Activated CD8-positive, alpha-beta T cell treated with anti-CD3 and anti-CD28 coated beads, Interleukin-2, amount 10 ng/mL, durations not matched to agents 7 days and 5 days (primary cell): ENCODE data around the gene SLAIN2. TPM values are rescaled to one million over a fixed set of nuclear protein-coding genes. Genes with fewer than 3 reads are reported as not detected.

Experiments used
- ATAC-seq: fragments of 150-1000 bp; cut with Tn5 transposase; one replicate; pipeline ENCODE4 v1.10.0; 2021; ENCODE audit warnings: moderate library complexity
- CTCF ChIA-PET: fragments of 350-600 bp; sonication (Branson Sonifier 250); formaldehyde crosslinking; loops from one replicate; lab custom pipeline; 2021; ENCODE audit warnings: antibody characterized with exemption; lab: Charles Lee
- POLR2A ChIA-PET: fragments of 350-600 bp; sonication (Branson Sonifier 250); formaldehyde crosslinking; loops from one replicate; lab custom pipeline; 2021; ENCODE audit warnings: antibody characterized with exemption; lab: Charles Lee
- DNase-seq: peaks from one replicate; pipeline ENCODE4 v3.0.0-alpha.2; 2020
- H3K27ac Mint-ChIP-seq: one replicate; pipeline ENCODE4 v1.8.0; 2021; ENCODE audit warnings: mild to moderate bottlenecking, mixed read lengths
- H3K27me3 Mint-ChIP-seq: one replicate; pipeline ENCODE4 v1.8.0; 2021; ENCODE audit warnings: low read depth, mixed read lengths
- H3K36me3 Mint-ChIP-seq: one replicate; pipeline ENCODE4 v1.8.0; 2021; ENCODE audit warnings: low read depth, mixed read lengths
- H3K4me1 Mint-ChIP-seq: one replicate; pipeline ENCODE4 v1.8.0; 2021; ENCODE audit warnings: low read depth, mixed read lengths
- H3K4me3 Mint-ChIP-seq: one replicate; pipeline ENCODE4 v1.8.0; 2021; ENCODE audit warnings: mild to moderate bottlenecking, mixed read lengths
- H3K9me3 Mint-ChIP-seq: one replicate; pipeline ENCODE4 v1.8.0; 2022; ENCODE audit warnings: mixed read lengths; ENCODE audit not compliant: insufficient read depth
- total RNA-seq, 2 experiments: library from RNA; stranded (reverse); gene quantifications; one replicate each; pipeline ENCODE4 v1.2.3, GENCODE V29; 2021

SLAIN2 gene
- total RNA-seq, 2 experiments from 2014 or later: 61.3 to 61.6 TPM

- Mint-ChIP-seq H3K4me1 (peaks cover 8% of the 10 kb centered on the region), H3K27me3 (no peaks in the 10 kb centered on the region), H3K27ac (no peak overlapping the region), H3K9me3 (no peaks in the 10 kb centered on the region), H3K36me3 (peaks cover 12% of the 10 kb centered on the region), H3K4me3 (no peak overlapping the region)
- ATAC-seq (no peak), DNase-seq (no peak)
- ChIA-PET POLR2A (no interaction called here), CTCF (interaction anchor here (0.7 kb wide), 1 partner anchor 27 kb away, joined by 3 read pairs; no protein-coding TSS in a partner anchor)
Observed at GRCh38 chr4:48370260-48371134, 29.2 kb downstream of the SLAIN2 start.

GRCh38 chr4:48372272-48372671, 30.9 kb downstream of the SLAIN2 start:
- ATAC-seq: no peak
- H3K4me3 Mint-ChIP-seq: no peak overlapping the region
- no peaks in the 10 kb centered on the region for H3K9me3 Mint-ChIP-seq
- ChIA-PET POLR2A (no interaction called here), CTCF (interaction anchor here (1.5 kb wide), 1 partner anchor 29 kb away, joined by 3 read pairs; no protein-coding TSS in a partner anchor)
- no peak overlapping the region for H3K27ac Mint-ChIP-seq
- H3K27me3 Mint-ChIP-seq: no peaks in the 10 kb centered on the region
- H3K36me3 Mint-ChIP-seq: peaks cover 11% of the 10 kb centered on the region
- DNase-seq: no peak
- peaks cover 10% of the 10 kb centered on the region for H3K4me1 Mint-ChIP-seq

- DNase-seq (no peak), ATAC-seq (no peak)
- Mint-ChIP-seq H3K36me3 (peaks cover 12% of the 10 kb centered on the region), H3K27ac (no peak overlapping the region), H3K4me3 (no peak overlapping the region), H3K27me3 (no peaks in the 10 kb centered on the region), H3K9me3 (no peaks in the 10 kb centered on the region), H3K4me1 (peaks cover 3% of the 10 kb centered on the region)
- POLR2A ChIA-PET: no interaction called here
- CTCF ChIA-PET: interaction anchor here (1.0 to 1.3 kb wide), 2 partner anchors 58 to 335 kb away, joined by 3 read pairs; no protein-coding TSS in a partner anchor
Observed at GRCh38 chr4:48375651-48376304, 34.4 kb downstream of the SLAIN2 start.

- Mint-ChIP-seq H3K9me3 (no peaks in the 10 kb centered on the region), H3K4me1 (peaks cover 2% of the 10 kb centered on the region), H3K36me3 (peaks cover 17% of the 10 kb centered on the region), H3K27me3 (no peaks in the 10 kb centered on the region), H3K4me3 (no peak overlapping the region), H3K27ac (no peak overlapping the region)
- DNase-seq (no peak), ATAC-seq (no peak)
- CTCF ChIA-PET: no interaction called here
- POLR2A ChIA-PET: no interaction called here
Observed at GRCh38 chr4:48379587-48380180, 38.4 kb downstream of the SLAIN2 start.

- Mint-ChIP-seq H3K4me3 (no peak overlapping the region), H3K9me3 (no peaks in the 10 kb centered on the region), H3K27ac (no peak overlapping the region), H3K36me3 (peaks cover 20% of the 10 kb centered on the region), H3K27me3 (no peaks in the 10 kb centered on the region), H3K4me1 (peaks cover 2% of the 10 kb centered on the region)
- ATAC-seq (no peak), DNase-seq (no peak)
- POLR2A ChIA-PET: no interaction called here
- CTCF ChIA-PET: interaction anchor here (1.1 kb wide), 1 partner anchor 20 kb away, joined by 3 read pairs; no protein-coding TSS in a partner anchor
Observed at GRCh38 chr4:48380583-48381167, 39.3 kb downstream of the SLAIN2 start.

GRCh38 chr4:48388525-48389154, 47.3 kb downstream of the SLAIN2 start:
- H3K36me3 Mint-ChIP-seq: peaks cover 23% of the 10 kb centered on the region
- CTCF ChIA-PET: no interaction called here

GRCh38 chr4:48396043-48396442, 54.7 kb downstream of the SLAIN2 start:
- peaks cover 4% of the 10 kb centered on the region for H3K4me1 Mint-ChIP-seq
- H3K27me3 Mint-ChIP-seq: no peaks in the 10 kb centered on the region
- DNase-seq: no peak
- H3K36me3 Mint-ChIP-seq: peaks cover 40% of the 10 kb centered on the region
- CTCF ChIA-PET: no interaction called here
- H3K4me3 Mint-ChIP-seq: no peak overlapping the region
- POLR2A ChIA-PET: no interaction called here
- H3K27ac Mint-ChIP-seq: no peak overlapping the region
- no peak for ATAC-seq
- no peaks in the 10 kb centered on the region for H3K9me3 Mint-ChIP-seq

More at GRCh38 chr4:48388525-48389154, 47.3 kb downstream of the SLAIN2 start:
- ATAC-seq: no peak
- POLR2A ChIA-PET: no interaction called here
- H3K9me3 Mint-ChIP-seq: no peaks in the 10 kb centered on the region
- H3K27ac Mint-ChIP-seq: no peak overlapping the region
- H3K4me1 Mint-ChIP-seq: no peaks in the 10 kb centered on the region
- no peak for DNase-seq
- H3K4me3 Mint-ChIP-seq: no peak overlapping the region
- H3K27me3 Mint-ChIP-seq: no peaks in the 10 kb centered on the region

GRCh38 chr4:48400416-48400815, 59.1 kb downstream of the SLAIN2 start:
- ChIA-PET CTCF (interaction anchor here (1.5 kb wide), 1 partner anchor 22 kb away, joined by 3 read pairs; no protein-coding TSS in a partner anchor), POLR2A (no interaction called here)
- H3K9me3 Mint-ChIP-seq: no peaks in the 10 kb centered on the region
- no peak overlapping the region for H3K4me3 Mint-ChIP-seq
- H3K27ac Mint-ChIP-seq: no peak overlapping the region
- DNase-seq (no peak), ATAC-seq (no peak)
- peaks cover 4% of the 10 kb centered on the region for H3K4me1 Mint-ChIP-seq
- peaks cover 34% of the 10 kb centered on the region for H3K36me3 Mint-ChIP-seq
- H3K27me3 Mint-ChIP-seq: no peaks in the 10 kb centered on the region

- H3K36me3 Mint-ChIP-seq: peaks cover 19% of the 10 kb centered on the region
- H3K4me1 Mint-ChIP-seq: peaks cover 4% of the 10 kb centered on the region
- no peak overlapping the region for H3K4me3 Mint-ChIP-seq
- DNase-seq (no peak), ATAC-seq (no peak)
- H3K27ac Mint-ChIP-seq: no peak overlapping the region
- POLR2A ChIA-PET: no interaction called here
- H3K9me3 Mint-ChIP-seq: no peaks in the 10 kb centered on the region
- H3K27me3 Mint-ChIP-seq: no peaks in the 10 kb centered on the region
- CTCF ChIA-PET: no interaction called here
Observed at GRCh38 chr4:48403358-48403757, 62.0 kb downstream of the SLAIN2 start.

GRCh38 chr4:48403779-48404178, 62.5 kb downstream of the SLAIN2 start:
- DNase-seq: no peak

GRCh38 chr4:48405924-48406323, 64.6 kb downstream of the SLAIN2 start:
- H3K4me3 Mint-ChIP-seq: no peak overlapping the region
- ATAC-seq (no peak), DNase-seq (no peak)
- H3K4me1 Mint-ChIP-seq: peaks cover under 1% of the 10 kb centered on the region
- H3K27me3 Mint-ChIP-seq: no peaks in the 10 kb centered on the region
- POLR2A ChIA-PET: no interaction called here
- H3K9me3 Mint-ChIP-seq: no peaks in the 10 kb centered on the region
- H3K36me3 Mint-ChIP-seq: peaks cover 24% of the 10 kb centered on the region
- no peak overlapping the region for H3K27ac Mint-ChIP-seq
- CTCF ChIA-PET: no interaction called here

More at GRCh38 chr4:48403779-48404178, 62.5 kb downstream of the SLAIN2 start:
- Mint-ChIP-seq H3K4me1 (peaks cover 4% of the 10 kb centered on the region), H3K9me3 (no peaks in the 10 kb centered on the region), H3K27me3 (no peaks in the 10 kb centered on the region), H3K27ac (no peak overlapping the region), H3K4me3 (no peak overlapping the region), H3K36me3 (peaks cover 19% of the 10 kb centered on the region)
- no peak for ATAC-seq
- CTCF ChIA-PET: no interaction called here
- POLR2A ChIA-PET: no interaction called here
